ENCODE data around the gene CEPT1.
A peak's percentile ranks its signal among the peaks of the same experiment; 100 is the strongest.
"Not testable (repeated sequence)": the region's sequence is repeated elsewhere in the genome, so short reads cannot be mapped to it uniquely, and the experiment has no call there.

CEPT1 gene

GRCh38 chr1:111213412-111213811 is 73.4 kb downstream of the CEPT1 start:
- DNase-seq, result no peak

GRCh38 chr1:111214074-111214801 is 74.2 kb downstream of the CEPT1 start:
- DNase-seq, result no peak

- DNase-seq, result peak; percentile 50
These were observed 74.9 kb downstream of the CEPT1 start for GRCh38 chr1:111214884-111215283.

GRCh38 chr1:111215285-111215684 is 75.3 kb downstream of the CEPT1 start:
- not testable (repeated sequence) for DNase-seq

- DNase-seq, result no peak
These were observed 76.7 kb downstream of the CEPT1 start for GRCh38 chr1:111216751-111217150.

GRCh38 chr1:111217183-111217910 is 77.3 kb downstream of the CEPT1 start:
- no peak for DNase-seq

GRCh38 chr1:111218701-111219556 is 78.9 kb downstream of the CEPT1 start:
- no peak for DNase-seq

GRCh38 chr1:111219557-111220286 is 79.7 kb downstream of the CEPT1 start:
- DNase-seq, result no peak

GRCh38 chr1:111220302-111220890 is 80.4 kb downstream of the CEPT1 start:
- DNase-seq, result no peak

- DNase-seq, result no peak
These were observed 81.2 kb downstream of the CEPT1 start for GRCh38 chr1:111221276-111221632.

- peak; percentile 68 for DNase-seq
These were observed 81.7 kb downstream of the CEPT1 start for GRCh38 chr1:111221633-111222291.

- DNase-seq, result peak; percentile 66
These were observed 82.5 kb downstream of the CEPT1 start for GRCh38 chr1:111222308-111223125.

- DNase-seq, result no peak
These were observed 83.2 kb downstream of the CEPT1 start for GRCh38 chr1:111223126-111223685.

GRCh38 chr1:111225091-111225490 is 85.1 kb downstream of the CEPT1 start:
- no peak for DNase-seq

- peak; percentile 53 for DNase-seq
These were observed 85.8 kb downstream of the CEPT1 start for GRCh38 chr1:111225717-111226400.

- no peak for DNase-seq
These were observed 87.4 kb downstream of the CEPT1 start, which contains the start of gene CHI3L2 for GRCh38 chr1:111227434-111227833. Gene CHI3L2, plus strand, starts transcription at chr1:111227713. Its CDS starts 17 bp downstream, at chr1:111227730.

- no peak for DNase-seq
These were observed 88.1 kb downstream of the CEPT1 start for GRCh38 chr1:111227851-111228747.

GRCh38 chr1:111228748-111229126 is 88.7 kb downstream of the CEPT1 start:
- DNase-seq, result no peak

- no peak for DNase-seq
These were observed 92.1 kb downstream of the CEPT1 start for GRCh38 chr1:111232134-111232533.

Data from central memory CD4-positive, alpha-beta T cell (primary cell).